Neural cell (in vitro differentiated cells): ENCODE data around the gene PCDHGA7. TPM values are rescaled to one million over a fixed set of nuclear protein-coding genes. Genes with fewer than 3 reads are reported as not detected.

ENCODE experiments used
- H2AFZ ChIP-seq: fragments of 200-600, 300-800 bp; sonication (generic), shearing (Covaris generic); 2 replicates; pipeline ENCODE4 v1.6.0; 2014; ENCODE audit warnings: low read depth, mild to moderate bottlenecking, antibody characterized with exemption, low read length, moderate library complexity
- H3F3A ChIP-seq: fragments of 200-600 bp; shearing (Covaris generic); 2 replicates; pipeline ENCODE4 v1.6.1; 2016; ENCODE audit warnings: mild to moderate bottlenecking, moderate library complexity, mixed read lengths, antibody characterized with exemption, low read length; ENCODE audit not compliant: insufficient read depth, poor library complexity, severe bottlenecking
- H3K27ac ChIP-seq: fragments of 200-600, 300-800 bp; sonication (generic), shearing (Covaris generic); 2 replicates; pipeline ENCODE4 v1.5.1; 2014; ENCODE audit warnings: mild to moderate bottlenecking, low read length, moderate library complexity
- H3K27me3 ChIP-seq: fragments of 300-800, 200-600 bp; sonication (generic), shearing (Covaris generic); 2 replicates; pipeline ENCODE4 v1.6.0; 2014; ENCODE audit warnings: mild to moderate bottlenecking, low read depth, low read length, moderate library complexity; ENCODE audit not compliant: insufficient read depth
- H3K36me3 ChIP-seq: fragments of 300-800, 200-600 bp; sonication (generic), shearing (Covaris generic); 2 replicates; pipeline ENCODE4 v1.5.1; 2014; ENCODE audit warnings: mild to moderate bottlenecking, antibody characterized with exemption, low read length, moderate library complexity; ENCODE audit not compliant: insufficient read depth
- H3K4me2 ChIP-seq: fragments of 300-800, 200-600 bp; sonication (generic), shearing (Covaris generic); 2 replicates; pipeline ENCODE4 v1.6.0; 2014; ENCODE audit warnings: mild to moderate bottlenecking, low read length
- H3K4me3 ChIP-seq: fragments of 300-800, 200-600 bp; sonication (generic), shearing (Covaris generic); 2 replicates; pipeline ENCODE4 v1.5.1; 2014; ENCODE audit warnings: mild to moderate bottlenecking, low read length, moderate library complexity
- H3K79me2 ChIP-seq: fragments of 200-600 bp; shearing (Covaris generic); replicated peaks from 2 replicates; pipeline ENCODE4 v1.6.0; 2014; ENCODE audit warnings: mild to moderate bottlenecking, low read length, moderate library complexity; ENCODE audit not compliant: insufficient read depth
- H3K9ac ChIP-seq: fragments of 300-800, 200-600 bp; sonication (generic), shearing (Covaris generic); 2 replicates; pipeline ENCODE4 v1.6.1; 2016; ENCODE audit warnings: mild to moderate bottlenecking, low read length, mixed read lengths
- H3K9me2 ChIP-seq: fragments of 200-600 bp; shearing (Covaris generic); 2 replicates; pipeline ENCODE4 v1.6.1; 2016; ENCODE audit warnings: mild to moderate bottlenecking, low read length, mixed read lengths; ENCODE audit not compliant: insufficient read depth
- H3K9me3 ChIP-seq: fragments of 200-600, 300-800 bp; sonication (generic), shearing (Covaris generic); 2 replicates; pipeline ENCODE4 v1.6.1; 2016; ENCODE audit warnings: mild to moderate bottlenecking, mixed run types, low read length, moderate library complexity, mixed read lengths
- H4K20me1 ChIP-seq: fragments of 200-600 bp; shearing (Covaris generic); 2 replicates; pipeline ENCODE4 v1.6.1; 2016; ENCODE audit warnings: mild to moderate bottlenecking, mixed run types; ENCODE audit not compliant: insufficient read depth
- CTCF ChIP-seq: fragments of 450-650 bp; IDR thresholded peaks from 2 replicates; pipeline ENCODE4 v1.5.1; 2014; ENCODE audit warnings: antibody characterized with exemption, mild to moderate bottlenecking, moderate library complexity; ENCODE audit not compliant: poor library complexity, severe bottlenecking
- EP300 ChIP-seq: fragments of 450-650 bp; conservative IDR thresholded peaks from 2 replicates; pipeline ENCODE4 v1.6.1; 2014; ENCODE audit warnings: antibody characterized with exemption, mild to moderate bottlenecking, moderate library complexity; ENCODE audit not compliant: poor library complexity, severe bottlenecking
- EZH2 ChIP-seq: fragments of 200-600, 300-800 bp; shearing (Covaris generic), sonication (generic); IDR thresholded peaks from 2 replicates; pipeline ENCODE4 v1.6.1; 2014; ENCODE audit warnings: antibody characterized with exemption, low read length, borderline replicate concordance, mild to moderate bottlenecking; ENCODE audit not compliant: insufficient read depth, poor library complexity, severe bottlenecking
- MXI1 ChIP-seq: fragments of 450-650 bp; conservative IDR thresholded peaks from 2 replicates; pipeline ENCODE4 v1.6.1; 2014; ENCODE audit warnings: antibody characterized with exemption, mild to moderate bottlenecking; ENCODE audit not compliant: poor library complexity, severe bottlenecking
- POLR2AphosphoS5 ChIP-seq: IDR thresholded peaks from 2 replicates; pipeline ENCODE4 v1.6.1; 2012
- RAD21 ChIP-seq: fragments of 450-650 bp; conservative IDR thresholded peaks from 2 replicates; pipeline ENCODE4 v1.6.1; 2014; ENCODE audit warnings: antibody characterized with exemption, mild to moderate bottlenecking, moderate library complexity
- REST ChIP-seq: IDR thresholded peaks from 2 replicates; pipeline ENCODE4 v1.6.1; 2012; ENCODE audit warnings: borderline replicate concordance
- SMC3 ChIP-seq: fragments of 450-650 bp; conservative IDR thresholded peaks from 2 replicates; pipeline ENCODE4 v1.6.1; 2014; ENCODE audit warnings: antibody characterized with exemption, mild to moderate bottlenecking, moderate library complexity; ENCODE audit not compliant: poor library complexity
- TAF1 ChIP-seq: IDR thresholded peaks from 2 replicates; pipeline ENCODE4 v1.6.1; 2012; ENCODE audit warnings: low read depth
- polyA plus RNA-seq: library from polyadenylated mRNA; depleted of rRNA; stranded (reverse); fragments of >200 nt; gene quantifications from 2 replicates; pipeline ENCODE4 v1.2.3, GENCODE V29; 2014

The PCDHGA7 gene
- polyA plus RNA-seq, 1 donor from 2014 or later: not detected

GRCh38 chr5:141388661-141389060, 6.1 kb downstream of the PCDHGA7 start:
- Histone ChIP-seq H4K20me1 (no peaks in the 10 kb centered on the region), H3F3A (no peaks in the 10 kb centered on the region), H3K36me3 (no peaks in the 10 kb centered on the region), H3K4me2 (no peak overlapping the region), H3K9me2 (no peaks in the 10 kb centered on the region), H3K4me3 (peak overlapping the region; percentile 53), H3K27me3 (no peaks in the 10 kb centered on the region), H3K9me3 (peaks cover 37% of the 10 kb centered on the region), H3K27ac (no peak overlapping the region), H2AFZ (no peak overlapping the region), H3K9ac (no peak overlapping the region), H3K79me2 (no peaks in the 10 kb centered on the region)
- TF ChIP-seq MXI1: no peak
- no peak for TF ChIP-seq EZH2
- TF ChIP-seq POLR2AphosphoS5: no peak
- TF ChIP-seq TAF1: no peak
- no peak for TF ChIP-seq RAD21
- no peak for TF ChIP-seq REST
- no peak for TF ChIP-seq CTCF
- no peak for TF ChIP-seq EP300
- no peak for TF ChIP-seq SMC3

DNA sequence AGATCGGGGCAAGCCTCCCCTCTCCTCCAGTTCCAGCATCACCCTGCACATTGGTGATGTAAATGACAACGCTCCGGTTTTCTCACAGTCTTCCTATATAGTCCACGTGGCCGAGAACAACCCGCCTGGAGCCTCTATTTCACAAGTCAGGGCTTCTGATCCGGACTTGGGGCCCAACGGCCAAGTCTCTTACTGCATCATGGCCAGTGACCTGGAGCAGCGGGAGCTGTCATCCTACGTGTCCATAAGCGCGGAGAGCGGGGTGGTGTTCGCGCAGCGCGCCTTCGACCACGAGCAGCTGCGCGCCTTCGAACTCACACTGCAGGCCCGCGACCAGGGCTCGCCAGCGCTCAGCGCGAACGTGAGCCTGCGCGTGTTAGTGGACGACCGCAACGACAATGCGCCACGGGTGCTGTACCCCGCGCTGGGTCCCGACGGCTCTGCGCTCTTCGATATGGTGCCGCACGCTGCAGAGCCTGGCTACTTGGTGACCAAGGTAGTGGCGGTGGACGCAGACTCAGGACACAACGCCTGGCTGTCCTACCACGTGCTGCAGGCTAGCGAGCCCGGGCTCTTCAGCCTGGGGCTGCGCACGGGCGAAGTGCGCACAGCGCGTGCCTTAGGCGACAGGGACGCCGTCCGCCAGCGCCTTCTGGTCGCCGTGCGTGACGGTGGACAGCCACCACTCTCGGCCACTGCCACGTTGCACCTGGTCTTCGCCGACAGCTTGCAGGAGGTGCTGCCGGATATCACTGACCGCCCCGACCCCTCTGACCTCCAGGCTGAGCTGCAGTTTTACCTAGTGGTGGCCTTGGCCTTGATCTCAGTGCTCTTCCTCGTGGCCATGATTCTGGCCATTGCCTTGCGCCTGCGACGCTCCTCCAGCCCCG, 6.9 kb downstream of the PCDHGA7 start:
- Histone ChIP-seq H3K79me2 (no peaks in the 10 kb centered on the region), H3K9me3 (peaks cover 43% of the 10 kb centered on the region), H3K27ac (no peak overlapping the region)

More for the DNA sequence above, 6.9 kb downstream of the PCDHGA7 start:
- H3F3A ChIP-seq: no peaks in the 10 kb centered on the region
- H3K9me2 ChIP-seq: no peaks in the 10 kb centered on the region
- H3K4me3 ChIP-seq: peak overlapping the region; percentile 53
- TF ChIP-seq REST: no peak
- TF ChIP-seq EZH2: no peak
- no peak for TF ChIP-seq MXI1
- no peak for TF ChIP-seq CTCF
- TF ChIP-seq RAD21: no peak
- TF ChIP-seq POLR2AphosphoS5: no peak
- TF ChIP-seq EP300: no peak
- no peak for TF ChIP-seq SMC3
- no peak for TF ChIP-seq TAF1
- H3K4me2 ChIP-seq: no peak overlapping the region
- no peaks in the 10 kb centered on the region for H3K27me3 ChIP-seq
- no peaks in the 10 kb centered on the region for H3K36me3 ChIP-seq
- no peaks in the 10 kb centered on the region for H4K20me1 ChIP-seq
- H3K9ac ChIP-seq: no peak overlapping the region
- no peak overlapping the region for H2AFZ ChIP-seq
